ENCODE data around the gene LAMA1.

The LAMA1 gene

DNA sequence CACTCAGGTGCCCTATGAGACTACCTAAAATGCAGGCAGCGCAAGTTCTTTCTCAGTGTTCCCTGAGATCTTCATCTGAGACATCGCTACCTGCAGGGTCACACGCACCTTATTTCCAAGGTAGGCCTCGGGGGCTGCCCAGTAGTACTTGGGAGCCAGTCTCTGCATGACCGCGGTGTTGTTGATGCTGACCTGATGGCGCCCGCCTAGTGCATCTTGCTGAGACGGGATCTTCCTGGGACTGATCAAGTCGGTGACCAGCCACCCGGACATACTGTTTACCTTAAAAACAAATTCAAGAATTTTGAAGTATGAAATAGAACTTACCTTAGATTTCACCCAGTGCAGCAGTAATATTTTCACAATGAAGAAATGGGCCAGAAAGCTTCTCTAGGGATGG, 80.1 kb downstream of the LAMA1 start:
- peaks cover 3% of the 10 kb centered on the region for H3K27me3 Mint-ChIP-seq
- H3K4me1 Mint-ChIP-seq: no peaks in the 10 kb centered on the region
- no peaks in the 10 kb centered on the region for H3K36me3 Mint-ChIP-seq
- no peak overlapping the region for H3K4me3 Mint-ChIP-seq
- no peaks in the 10 kb centered on the region for H3K9me3 Mint-ChIP-seq
- H3K27ac Mint-ChIP-seq: no peak overlapping the region

DNA sequence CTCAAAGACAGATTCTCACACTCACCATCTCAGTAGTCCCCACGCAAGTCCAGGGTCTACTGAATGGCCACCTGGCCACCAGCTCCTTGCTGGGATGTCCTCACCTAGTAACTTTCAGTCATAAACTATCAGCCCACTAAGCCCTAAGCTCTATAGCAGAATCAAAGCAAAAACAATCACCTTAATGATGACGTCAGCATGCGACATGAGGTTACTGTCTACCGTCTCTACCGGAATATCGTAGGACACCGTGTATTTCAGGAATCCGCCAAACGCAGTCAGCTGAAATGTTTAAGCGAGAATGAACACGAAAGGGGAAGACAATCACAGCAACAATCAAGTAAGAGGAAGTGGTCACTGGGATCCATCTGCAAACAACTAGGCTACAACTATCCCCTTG, 81.8 kb downstream of the LAMA1 start:
- Mint-ChIP-seq H3K4me1 (no peaks in the 10 kb centered on the region), H3K27ac (no peak overlapping the region), H3K27me3 (peaks cover 3% of the 10 kb centered on the region), H3K36me3 (no peaks in the 10 kb centered on the region), H3K9me3 (no peaks in the 10 kb centered on the region), H3K4me3 (no peak overlapping the region)

DNA sequence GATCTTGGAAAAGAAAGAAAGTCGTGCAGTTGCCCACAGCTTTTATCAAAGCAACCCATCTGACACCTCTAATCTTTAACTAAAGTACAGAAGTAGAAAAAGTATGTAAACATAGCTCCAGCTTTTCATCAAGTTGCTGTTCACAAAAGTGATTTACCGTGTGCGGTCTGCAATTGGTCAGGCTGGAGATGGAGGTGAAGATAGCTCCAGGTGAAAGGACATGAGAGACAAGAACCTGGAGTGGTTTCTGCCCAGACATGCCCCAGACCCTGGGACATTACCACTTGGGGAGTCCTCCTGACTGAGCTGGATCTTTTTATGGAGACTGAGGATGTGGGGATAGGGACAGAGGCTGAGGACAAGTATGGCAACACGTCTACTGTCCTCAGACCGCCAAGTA, 82.7 kb downstream of the LAMA1 start:
- no peak overlapping the region for H3K27ac Mint-ChIP-seq
- no peaks in the 10 kb centered on the region for H3K36me3 Mint-ChIP-seq
- no peak overlapping the region for H3K4me3 Mint-ChIP-seq
- peaks cover 3% of the 10 kb centered on the region for H3K27me3 Mint-ChIP-seq
- H3K9me3 Mint-ChIP-seq: no peaks in the 10 kb centered on the region
- no peaks in the 10 kb centered on the region for H3K4me1 Mint-ChIP-seq

DNA sequence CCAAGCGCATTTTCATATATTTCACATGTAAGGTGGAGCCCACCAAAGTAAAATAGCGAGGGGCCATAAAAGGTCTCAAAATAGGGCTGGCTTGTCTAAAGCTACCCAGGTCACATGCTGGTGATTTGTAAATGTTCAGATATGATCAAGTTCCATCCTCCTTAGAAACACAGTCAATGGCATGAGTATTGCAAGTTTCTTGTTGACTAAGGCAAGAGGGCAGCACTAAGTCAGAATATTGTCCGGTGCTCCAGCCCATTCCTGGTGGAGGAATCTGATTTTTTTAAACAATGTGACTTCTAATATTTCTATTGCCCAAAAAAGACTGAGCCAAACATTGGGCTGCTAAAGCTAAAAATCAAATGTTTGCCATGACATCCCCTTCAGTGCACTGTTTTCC, 85.1 kb downstream of the LAMA1 start:
- Mint-ChIP-seq H3K27me3 (peaks cover 2% of the 10 kb centered on the region), H3K27ac (no peak overlapping the region), H3K4me1 (no peaks in the 10 kb centered on the region), H3K36me3 (no peaks in the 10 kb centered on the region), H3K9me3 (no peaks in the 10 kb centered on the region), H3K4me3 (no peak overlapping the region)

DNA sequence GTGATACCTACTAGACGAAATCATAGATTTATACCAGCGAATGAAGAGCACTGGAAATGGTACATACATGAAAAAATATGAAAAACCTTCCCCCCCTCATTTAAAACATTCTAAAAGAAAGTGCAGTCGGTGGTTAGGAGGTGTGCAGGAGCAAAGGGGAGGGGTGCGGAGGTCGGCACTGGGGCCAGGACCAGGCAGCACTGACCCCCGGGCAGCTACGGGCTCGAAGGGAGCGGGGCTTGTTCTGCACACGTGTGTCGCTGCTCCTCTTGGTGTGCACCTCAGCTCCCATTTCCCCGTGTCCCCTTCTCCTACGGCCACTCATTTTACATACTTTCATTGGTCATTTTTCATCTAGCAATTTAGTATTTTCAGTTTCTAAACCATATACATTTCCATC, 89.0 kb downstream of the LAMA1 start:
- Mint-ChIP-seq H3K36me3 (no peaks in the 10 kb centered on the region), H3K27me3 (peaks cover 1% of the 10 kb centered on the region), H3K27ac (no peak overlapping the region), H3K4me3 (no peak overlapping the region), H3K9me3 (no peaks in the 10 kb centered on the region), H3K4me1 (no peaks in the 10 kb centered on the region)

- H3K9me3 Mint-ChIP-seq: no peaks in the 10 kb centered on the region
- H3K4me1 Mint-ChIP-seq: no peaks in the 10 kb centered on the region
- H3K27me3 Mint-ChIP-seq: peaks cover 1% of the 10 kb centered on the region
- no peaks in the 10 kb centered on the region for H3K36me3 Mint-ChIP-seq
- no peak overlapping the region for H3K27ac Mint-ChIP-seq
- no peak overlapping the region for H3K4me3 Mint-ChIP-seq
Measured at GRCh38 chr18:7025194-7025593, 92.4 kb downstream of the LAMA1 start.

- H3K9me3 Mint-ChIP-seq: no peaks in the 10 kb centered on the region
- H3K27ac Mint-ChIP-seq: no peak overlapping the region
- H3K36me3 Mint-ChIP-seq: no peaks in the 10 kb centered on the region
- no peaks in the 10 kb centered on the region for H3K4me1 Mint-ChIP-seq
- H3K4me3 Mint-ChIP-seq: no peak overlapping the region
- H3K27me3 Mint-ChIP-seq: peaks cover 1% of the 10 kb centered on the region
Measured at GRCh38 chr18:7023581-7023980, 94.0 kb downstream of the LAMA1 start.

DNA sequence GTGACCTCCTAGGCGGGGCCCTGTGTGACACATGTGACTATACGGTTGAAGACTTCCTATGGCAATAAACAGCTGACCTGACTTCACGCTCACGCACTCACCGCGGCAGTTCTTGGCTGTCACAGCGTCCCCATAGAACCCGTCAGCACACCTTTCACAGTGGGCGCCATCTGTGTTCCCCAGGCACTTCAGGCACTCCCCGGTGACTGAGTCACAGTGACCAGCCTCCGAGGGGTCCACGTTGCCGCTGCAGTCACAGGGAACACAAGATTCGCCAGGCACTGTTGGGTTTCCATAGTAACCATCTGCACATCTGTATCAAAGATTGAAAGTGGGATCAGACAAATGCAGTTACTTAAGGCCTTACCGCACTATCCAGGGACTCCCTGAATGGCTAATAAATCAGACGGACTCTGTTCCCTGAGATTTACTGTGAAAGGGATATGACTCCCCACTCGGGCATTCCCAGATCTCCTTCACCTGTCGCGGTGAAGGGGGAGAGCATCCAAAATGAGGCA, 94.5 kb downstream of the LAMA1 start:
- Mint-ChIP-seq H3K4me3 (no peak overlapping the region), H3K9me3 (no peaks in the 10 kb centered on the region), H3K27me3 (peaks cover 1% of the 10 kb centered on the region)

GRCh38 chr18:7021994-7022840, 95.4 kb downstream of the LAMA1 start:
- Mint-ChIP-seq H3K4me3 (no peak overlapping the region), H3K4me1 (no peaks in the 10 kb centered on the region), H3K9me3 (no peaks in the 10 kb centered on the region), H3K27me3 (peaks cover 1% of the 10 kb centered on the region), H3K36me3 (no peaks in the 10 kb centered on the region), H3K27ac (no peak overlapping the region)

More for the DNA sequence above, 94.5 kb downstream of the LAMA1 start:
- no peaks in the 10 kb centered on the region for H3K4me1 Mint-ChIP-seq
- no peaks in the 10 kb centered on the region for H3K36me3 Mint-ChIP-seq
- no peak overlapping the region for H3K27ac Mint-ChIP-seq

GRCh38 chr18:7020995-7021777, 96.4 kb downstream of the LAMA1 start:
- H3K4me3 Mint-ChIP-seq: no peak overlapping the region
- H3K36me3 Mint-ChIP-seq: no peaks in the 10 kb centered on the region
- H3K27ac Mint-ChIP-seq: no peak overlapping the region
- no peaks in the 10 kb centered on the region for H3K9me3 Mint-ChIP-seq
- peaks cover 1% of the 10 kb centered on the region for H3K27me3 Mint-ChIP-seq
- H3K4me1 Mint-ChIP-seq: no peaks in the 10 kb centered on the region

GRCh38 chr18:7017013-7017412, 100.6 kb downstream of the LAMA1 start:
- Mint-ChIP-seq H3K9me3 (no peaks in the 10 kb centered on the region), H3K4me3 (no peak overlapping the region), H3K4me1 (no peaks in the 10 kb centered on the region), H3K27ac (no peak overlapping the region), H3K36me3 (no peaks in the 10 kb centered on the region), H3K27me3 (no peaks in the 10 kb centered on the region)

DNA sequence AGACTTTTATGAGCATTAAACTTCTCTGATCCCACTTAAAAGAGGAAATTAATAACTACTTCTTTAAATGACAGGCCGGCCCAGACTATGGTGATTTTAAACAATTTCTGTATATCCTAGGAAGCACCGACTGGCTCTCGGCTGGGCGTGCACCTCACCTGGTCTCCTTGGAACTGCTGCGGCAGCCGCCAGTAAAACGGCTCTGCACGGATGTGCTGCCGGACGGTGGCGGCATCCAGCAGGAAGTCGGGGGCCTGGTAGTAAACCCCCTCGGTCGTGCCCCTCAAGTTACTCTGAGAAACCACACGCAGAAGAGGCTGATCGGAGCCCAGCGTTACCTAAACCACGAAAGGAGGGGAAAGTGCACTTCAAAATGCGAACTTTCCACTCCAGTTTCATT, 106.5 kb downstream of the LAMA1 start:
- H3K36me3 Mint-ChIP-seq: no peaks in the 10 kb centered on the region
- H3K27ac Mint-ChIP-seq: no peak overlapping the region
- H3K4me3 Mint-ChIP-seq: no peak overlapping the region
- H3K4me1 Mint-ChIP-seq: no peaks in the 10 kb centered on the region
- H3K9me3 Mint-ChIP-seq: no peaks in the 10 kb centered on the region
- H3K27me3 Mint-ChIP-seq: peaks cover 2% of the 10 kb centered on the region

- no peaks in the 10 kb centered on the region for H3K36me3 Mint-ChIP-seq
- no peaks in the 10 kb centered on the region for H3K9me3 Mint-ChIP-seq
- H3K4me1 Mint-ChIP-seq: no peaks in the 10 kb centered on the region
- H3K27me3 Mint-ChIP-seq: no peaks in the 10 kb centered on the region
- H3K4me3 Mint-ChIP-seq: no peak overlapping the region
- no peak overlapping the region for H3K27ac Mint-ChIP-seq
Measured at GRCh38 chr18:7004009-7004408, 113.6 kb downstream of the LAMA1 start.

GRCh38 chr18:7002107-7002506, 115.5 kb downstream of the LAMA1 start:
- H3K9me3 Mint-ChIP-seq: no peaks in the 10 kb centered on the region
- H3K36me3 Mint-ChIP-seq: no peaks in the 10 kb centered on the region
- no peak overlapping the region for H3K27ac Mint-ChIP-seq
- no peak overlapping the region for H3K4me3 Mint-ChIP-seq
- H3K4me1 Mint-ChIP-seq: no peaks in the 10 kb centered on the region
- no peaks in the 10 kb centered on the region for H3K27me3 Mint-ChIP-seq

DNA sequence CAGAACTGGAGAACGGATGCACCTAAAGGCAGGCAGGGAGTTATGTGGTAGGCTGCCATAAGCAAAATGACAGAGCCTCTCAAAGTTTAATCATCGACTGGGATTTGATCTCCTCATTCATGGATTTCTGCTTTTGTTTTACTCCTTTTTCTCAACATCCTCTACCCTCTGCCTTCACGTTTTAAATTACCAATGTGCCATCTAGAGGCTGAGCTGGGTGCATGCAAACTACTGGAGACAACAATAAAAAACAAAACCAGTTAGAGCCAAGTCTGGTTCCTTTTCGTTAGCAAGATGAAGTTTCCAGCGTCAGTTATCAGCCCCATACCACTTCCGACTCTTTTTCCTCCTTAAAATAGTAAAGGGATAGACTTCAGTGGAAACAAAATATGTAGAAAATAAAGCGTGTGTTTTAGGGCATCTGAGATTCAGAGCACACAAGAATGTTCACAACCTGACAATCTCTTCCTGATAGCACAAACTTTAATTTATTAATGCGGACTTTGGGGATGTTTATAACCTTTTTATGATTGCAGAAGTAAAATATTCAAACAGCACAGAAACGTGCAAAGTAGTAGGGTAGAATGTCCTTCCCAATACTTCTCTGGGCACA, 117.0 kb downstream of the LAMA1 start:
- H3K27me3 Mint-ChIP-seq: no peaks in the 10 kb centered on the region
- no peaks in the 10 kb centered on the region for H3K9me3 Mint-ChIP-seq
- no peak overlapping the region for H3K4me3 Mint-ChIP-seq
- no peak overlapping the region for H3K27ac Mint-ChIP-seq
- H3K4me1 Mint-ChIP-seq: no peaks in the 10 kb centered on the region
- H3K36me3 Mint-ChIP-seq: no peaks in the 10 kb centered on the region

DNA sequence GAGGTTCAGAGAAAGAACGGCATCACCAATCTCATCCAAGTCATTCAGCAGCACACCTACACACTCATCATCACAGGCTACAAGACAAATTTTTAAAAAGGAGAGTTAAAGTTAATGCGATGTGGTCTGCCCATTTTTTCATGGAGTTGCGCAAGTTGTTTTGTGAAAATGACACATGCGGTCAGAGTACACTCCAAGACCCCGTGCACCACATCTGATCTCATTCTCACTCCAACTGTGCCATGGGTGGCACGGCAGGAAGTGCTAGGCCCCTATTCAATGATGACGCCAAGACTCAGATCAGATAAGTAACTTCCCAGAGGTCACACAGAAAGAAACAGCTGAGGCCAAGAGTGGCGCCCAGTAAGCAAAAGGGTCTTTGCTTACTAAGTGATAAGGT, 119.8 kb downstream of the LAMA1 start:
- no peak overlapping the region for H3K27ac Mint-ChIP-seq
- H3K4me1 Mint-ChIP-seq: no peaks in the 10 kb centered on the region
- no peaks in the 10 kb centered on the region for H3K9me3 Mint-ChIP-seq
- H3K36me3 Mint-ChIP-seq: no peaks in the 10 kb centered on the region
- H3K27me3 Mint-ChIP-seq: no peaks in the 10 kb centered on the region
- no peak overlapping the region for H3K4me3 Mint-ChIP-seq

All from activated naive CD4-positive, alpha-beta T cell treated with anti-CD3 and anti-CD28 coated beads, Interleukin-2, amount 50 U/mL, for 24 hours (primary cell).